HCT116 (cell line): Measurements from ENCODE around the gene DENND1C. TPM values are rescaled to one million over a fixed set of nuclear protein-coding genes. Genes with fewer than 3 reads are reported as not detected.

Source experiments
- ATAC-seq: fragments of 200-7000 bp; cut with Tn5 transposase; 2 replicates; pipeline ENCODE4 v1.9.1; 2020; ENCODE audit warnings: mild to moderate bottlenecking, moderate library complexity
- BruUV-seq: library from RNA; stranded (reverse); fragments of 400-500 nt; replicated peaks from 2 replicates; lab custom pipeline; 2021; lab: Mats Ljungman, UMichigan
- CTCF ChIA-PET: fragments of 300-600 bp; sonication (Branson Sonifier 250); formaldehyde crosslinking; loops from one replicate; lab custom pipeline; 2021; ENCODE audit warnings: antibody characterized with exemption; lab: Charles Lee
- POLR2A ChIA-PET: fragments of 300-600, 350-600 bp; sonication (Branson Sonifier 250); formaldehyde crosslinking; loops from one replicate; lab custom pipeline; 2021; ENCODE audit warnings: antibody characterized with exemption; lab: Charles Lee
- RAD21 ChIA-PET, 2 experiments: fragments of 300-600 bp; sonication (Branson Sonifier 250); formaldehyde crosslinking; loops; one replicate each; lab custom pipeline; 2023; ENCODE audit warnings: low total read pairs in 2 of 2; ENCODE audit not compliant: uncharacterized antibody in 2 of 2, unreplicated experiment in 2 of 2, low non-redundant PET in 1 of 2; lab: Charles Lee
- DNase-seq: peaks from one replicate; pipeline ENCODE4 v3.0.0-alpha.2; 2010; ENCODE audit warnings: low read depth, low spot score
- H2AFZ ChIP-seq: fragments of 200-600 bp; shearing (Covaris generic), sonication (generic); 2 replicates; pipeline ENCODE4 v1.6.1; 2017; ENCODE audit warnings: low read depth, mixed run types, mixed read lengths, antibody characterized with exemption, low read length; ENCODE audit not compliant: poor library complexity, severe bottlenecking
- H3K27ac ChIP-seq: 2 replicates; pipeline ENCODE4 v1.5.1; 2012; ENCODE audit warnings: low read depth, low read length
- H3K27me3 ChIP-seq: fragments of 200-600 bp; sonication (generic); 2 replicates; pipeline ENCODE4 v1.6.1; 2016; ENCODE audit warnings: mixed run types, low read length, mixed read lengths; ENCODE audit not compliant: insufficient read depth
- H3K36me3 ChIP-seq, 2 experiments: fragments of 200-500 bp in 1 of 2; fragments of 200-600 bp in 1 of 2; sonication (Bioruptor generic) in 1 of 2; sonication (generic) in 1 of 2; 2 replicates each; pipeline versions ENCODE4 v1.5.1 to v1.6.1; 2014 to 2016; ENCODE audit warnings: low read length in 2 of 2, inconsistent platforms in 1 of 2, mixed read lengths in 1 of 2, mixed run types in 1 of 2; ENCODE audit not compliant: insufficient read depth in 2 of 2, control insufficient read depth in 1 of 2
- H3K4me1 ChIP-seq, 2 experiments: fragments of 200-600 bp in 1 of 2; sonication (generic) in 1 of 2; 2 replicates each; pipeline versions ENCODE4 v1.5.1 to v1.6.1; 2012 to 2017; ENCODE audit warnings: low read length in 2 of 2, inconsistent platforms in 1 of 2, mild to moderate bottlenecking in 1 of 2, mixed read lengths in 1 of 2, mixed run types in 1 of 2, moderate library complexity in 1 of 2; ENCODE audit not compliant: insufficient read depth in 2 of 2, control insufficient read depth in 1 of 2
- H3K4me2 ChIP-seq: fragments of 200-600 bp; sonication (generic); 2 replicates; pipeline ENCODE4 v1.6.1; 2017; ENCODE audit warnings: mixed run types, low read length, mixed read lengths
- H3K4me3 ChIP-seq, 2 experiments: fragments of 200-600 bp in 1 of 2; sonication (generic) in 1 of 2; replicated peaks in 1 of 2; 2 replicates each; pipeline ENCODE4 v1.5.1; 2011 to 2016; ENCODE audit warnings: low read length in 2 of 2, control low read depth in 1 of 2, low read depth in 1 of 2, mild to moderate bottlenecking in 1 of 2, mixed read lengths in 1 of 2, mixed run types in 1 of 2
- H3K79me2 ChIP-seq: fragments of 200-600 bp; sonication (generic); 2 replicates; pipeline ENCODE4 v1.6.1; 2017; ENCODE audit warnings: mild to moderate bottlenecking, mixed run types, low read length, moderate library complexity, mixed read lengths; ENCODE audit not compliant: insufficient read depth
- H3K9ac ChIP-seq: fragments of 200-600 bp; sonication (generic); 2 replicates; pipeline ENCODE4 v1.6.1; 2016; ENCODE audit warnings: low read length, mixed read lengths
- H3K9me2 ChIP-seq: fragments of 200-600 bp; sonication (generic), shearing (Covaris generic); 2 replicates; pipeline ENCODE4 v1.6.1; 2017; ENCODE audit warnings: mixed run types, mild to moderate bottlenecking, moderate library complexity; ENCODE audit not compliant: insufficient read depth
- H3K9me3 ChIP-seq, 2 experiments: fragments of 200-500 bp in 1 of 2; fragments of 200-600 bp in 1 of 2; sonication (Bioruptor generic) in 1 of 2; sonication (generic) in 1 of 2; 2 replicates each; pipeline ENCODE4 v1.6.1; 2014 to 2017; ENCODE audit warnings: low read length in 2 of 2, mixed read lengths in 2 of 2, inconsistent platforms in 1 of 2, low read depth in 1 of 2, mild to moderate bottlenecking in 1 of 2, mixed run types in 1 of 2, moderate library complexity in 1 of 2; ENCODE audit not compliant: control insufficient read depth in 1 of 2, insufficient read depth in 1 of 2
- H4K20me1 ChIP-seq: fragments of 200-600 bp; sonication (generic), shearing (Covaris generic); 2 replicates; pipeline ENCODE4 v1.6.1; 2017; ENCODE audit warnings: mixed run types, mild to moderate bottlenecking, moderate library complexity; ENCODE audit not compliant: insufficient read depth
- ATF3 ChIP-seq: IDR thresholded peaks from 2 replicates; pipeline ENCODE4 v1.6.1; 2012
- CEBPB ChIP-seq: IDR thresholded peaks from 2 replicates; pipeline ENCODE4 v1.6.1; 2012; ENCODE audit warnings: low read depth
- EGR1 ChIP-seq: IDR thresholded peaks from 2 replicates; pipeline ENCODE4 v1.6.1; 2012; ENCODE audit warnings: low read depth
- ELF1 ChIP-seq: IDR thresholded peaks from 2 replicates; pipeline ENCODE4 v1.6.1; 2012; ENCODE audit warnings: low read depth, borderline replicate concordance
- EZH2phosphoT487 ChIP-seq: fragments of 200-600 bp; IDR thresholded peaks from 2 replicates; pipeline ENCODE4 v1.6.1; 2018; ENCODE audit warnings: antibody characterized with exemption, borderline replicate concordance
- JUND ChIP-seq: IDR thresholded peaks from 2 replicates; pipeline ENCODE4 v1.6.1; 2012
- MAX ChIP-seq: IDR thresholded peaks from 2 replicates; pipeline ENCODE4 v1.6.1; 2012
- RAD21 ChIP-seq: IDR thresholded peaks from 2 replicates; pipeline ENCODE4 v1.6.1; 2012; ENCODE audit warnings: low read depth, mild to moderate bottlenecking
- REST ChIP-seq: IDR thresholded peaks from 2 replicates; pipeline ENCODE4 v1.6.1; 2012; ENCODE audit warnings: low read depth
- SIN3A ChIP-seq: IDR thresholded peaks from 2 replicates; pipeline ENCODE4 v1.6.1; 2012; ENCODE audit warnings: low read depth
- SP1 ChIP-seq: IDR thresholded peaks from 2 replicates; pipeline ENCODE4 v1.6.1; 2012; ENCODE audit warnings: low read depth
- TCF7L2 ChIP-seq: IDR thresholded peaks from 2 replicates; pipeline ENCODE4 v1.7.0; 2011; ENCODE audit warnings: borderline replicate concordance, inconsistent platforms; ENCODE audit not compliant: insufficient read depth, insufficient read length; ENCODE audit errors: extremely low read depth
- YY1 ChIP-seq: IDR thresholded peaks from 2 replicates; pipeline ENCODE4 v1.6.1; 2011; ENCODE audit warnings: low read length, low read depth, moderate library complexity, mild to moderate bottlenecking; ENCODE audit not compliant: insufficient replicate concordance; ENCODE audit errors: extremely low read depth
- ZFX ChIP-seq: fragments of 450-650 bp; IDR thresholded peaks from 2 replicates; pipeline ENCODE4 v1.6.1; 2017
- intact Hi-C: fragments of 100-400 bp; cut with micrococcal nuclease; formaldehyde crosslinking; loops from 2 replicates; pipeline ENCODE4 v1.10.0; 2022
- total RNA-seq: library from RNA; stranded (reverse); gene quantifications from one replicate; pipeline ENCODE4 v1.2.1, GENCODE V29; 2021; ENCODE audit not compliant: unreplicated experiment
- TF ChIP-seq, protein P1 (sequence below), 3 experiments: fragments of 200-600 bp in 1 of 3; sonication (generic) in 1 of 3; IDR thresholded peaks in 2 of 3; conservative IDR thresholded peaks in 1 of 3; 2 replicates each; pipeline ENCODE4 v1.5.1; 2012 to 2017; ENCODE audit warnings: low read depth in 2 of 3, low read length in 2 of 3, antibody characterized with exemption in 1 of 3, borderline replicate concordance in 1 of 3, control low read depth in 1 of 3, mild to moderate bottlenecking in 1 of 3, mixed read lengths in 1 of 3, mixed run types in 1 of 3, moderate library complexity in 1 of 3; ENCODE audit not compliant: insufficient read depth in 1 of 3

The DENND1C gene
- total RNA-seq, 1 experiment from 2014 or later: 0.54 TPM

GRCh38 chr19:6482343-6482686, 728 bp upstream of the DENND1C start:
- Histone ChIP-seq H3K4me2 (no peak overlapping the region), H3K4me1 (peaks cover 0 to 8% of the 10 kb centered on the region in 2 experiments; a peak in 1 of 4 replicates), H3K9me2 (no peaks in the 10 kb centered on the region), H3K4me3 (no peak overlapping the region), H3K9ac (no peak overlapping the region), H3K79me2 (no peaks in the 10 kb centered on the region), H3K27ac (no peak overlapping the region), H3K36me3 (no peaks in the 10 kb centered on the region), H3K9me3 (no peaks in the 10 kb centered on the region), H2AFZ (no peak overlapping the region), H4K20me1 (no peaks in the 10 kb centered on the region), H3K27me3 (no peaks in the 10 kb centered on the region)
- CTCF ChIA-PET: no interaction called here
- POLR2A ChIA-PET: no interaction called here
- DNase-seq (no peak), ATAC-seq (peak; percentile 15; the same call in 1 of the 2 replicates)
- intact Hi-C loops: loop anchor here (1.0 kb wide), 1 partner anchor 151 kb away; no protein-coding TSS in a partner anchor
- TF ChIP-seq MAX: no peak
- TF ChIP-seq JUND: no peak
- TF ChIP-seq TCF7L2: no peak
- no peak for TF ChIP-seq ELF1
- TF ChIP-seq SP1: no peak
- no peak for TF ChIP-seq ATF3
- TF ChIP-seq EGR1: no peak
- TF ChIP-seq CEBPB: no peak
- TF ChIP-seq, protein P1, sequence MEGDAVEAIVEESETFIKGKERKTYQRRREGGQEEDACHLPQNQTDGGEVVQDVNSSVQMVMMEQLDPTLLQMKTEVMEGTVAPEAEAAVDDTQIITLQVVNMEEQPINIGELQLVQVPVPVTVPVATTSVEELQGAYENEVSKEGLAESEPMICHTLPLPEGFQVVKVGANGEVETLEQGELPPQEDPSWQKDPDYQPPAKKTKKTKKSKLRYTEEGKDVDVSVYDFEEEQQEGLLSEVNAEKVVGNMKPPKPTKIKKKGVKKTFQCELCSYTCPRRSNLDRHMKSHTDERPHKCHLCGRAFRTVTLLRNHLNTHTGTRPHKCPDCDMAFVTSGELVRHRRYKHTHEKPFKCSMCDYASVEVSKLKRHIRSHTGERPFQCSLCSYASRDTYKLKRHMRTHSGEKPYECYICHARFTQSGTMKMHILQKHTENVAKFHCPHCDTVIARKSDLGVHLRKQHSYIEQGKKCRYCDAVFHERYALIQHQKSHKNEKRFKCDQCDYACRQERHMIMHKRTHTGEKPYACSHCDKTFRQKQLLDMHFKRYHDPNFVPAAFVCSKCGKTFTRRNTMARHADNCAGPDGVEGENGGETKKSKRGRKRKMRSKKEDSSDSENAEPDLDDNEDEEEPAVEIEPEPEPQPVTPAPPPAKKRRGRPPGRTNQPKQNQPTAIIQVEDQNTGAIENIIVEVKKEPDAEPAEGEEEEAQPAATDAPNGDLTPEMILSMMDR (IDR thresholded peaks at IDR 0.05 in 2 of 3, conservative IDR thresholded peaks at IDR 0.05 in 1 of 3; ENCODE audit: borderline replicate concordance in 1 of 3, insufficient read depth in 1 of 3, low read depth in 2 of 3, low read length in 2 of 3): no peak
- TF ChIP-seq YY1: no peak
- TF ChIP-seq SIN3A: no peak
- TF ChIP-seq ZFX: no peak
- no peak for TF ChIP-seq REST
- no peak for TF ChIP-seq RAD21
- no peak for TF ChIP-seq EZH2phosphoT487
- RAD21 ChIA-PET: no interaction called here
- no TSS peak for BruUV-seq
